Mesenchymal stem cell (in vitro differentiated cells and primary cell): ENCODE results near the gene GRAMD1B.

Experiments used
- DNase-seq: peaks from one replicate; pipeline ENCODE4 v3.0.0-alpha.2; 2013
- H2AFZ ChIP-seq: one replicate; pipeline ENCODE4 v1.6.1; 2013; ENCODE audit warnings: low read depth, mild to moderate bottlenecking, control low read depth, inconsistent platforms, low read length, moderate library complexity
- H2AK5ac ChIP-seq: 2 replicates; pipeline ENCODE4 v1.6.1; 2013; ENCODE audit warnings: low read length, moderate library complexity, mild to moderate bottlenecking, inconsistent platforms; ENCODE audit not compliant: severe bottlenecking
- H2BK120ac ChIP-seq: one replicate; pipeline ENCODE4 v1.6.1; 2013; ENCODE audit warnings: low read depth, mild to moderate bottlenecking, inconsistent platforms, low read length, moderate library complexity
- H2BK12ac ChIP-seq, 2 experiments: one replicate each; pipeline ENCODE4 v1.6.1; 2013; ENCODE audit warnings: inconsistent platforms in 2 of 2, low read length in 2 of 2, mild to moderate bottlenecking in 2 of 2, moderate library complexity in 2 of 2, control low read depth in 1 of 2
- H2BK15ac ChIP-seq: one replicate; pipeline ENCODE4 v1.6.1; 2013; ENCODE audit warnings: mild to moderate bottlenecking, low read depth, inconsistent platforms; ENCODE audit not compliant: poor library complexity, severe bottlenecking
- H2BK5ac ChIP-seq: 2 replicates; pipeline ENCODE4 v1.6.1; 2013; ENCODE audit warnings: low read depth, mild to moderate bottlenecking, low read length, control low read depth, inconsistent platforms; ENCODE audit not compliant: poor library complexity, severe bottlenecking
- H3K14ac ChIP-seq, 2 experiments: one replicate each; pipeline ENCODE4 v1.6.1; 2013; ENCODE audit warnings: inconsistent platforms in 2 of 2, low read length in 2 of 2, control low read depth in 1 of 2, mild to moderate bottlenecking in 1 of 2, moderate library complexity in 1 of 2
- H3K18ac ChIP-seq, 2 experiments: one replicate each; pipeline ENCODE4 v1.6.1; 2013; ENCODE audit warnings: inconsistent platforms in 2 of 2, low read length in 2 of 2, control low read depth in 1 of 2, low read depth in 1 of 2, mild to moderate bottlenecking in 1 of 2
- H3K23ac ChIP-seq, 2 experiments: one replicate each; pipeline ENCODE4 v1.6.1; 2013; ENCODE audit warnings: inconsistent platforms in 2 of 2, low read length in 2 of 2, mild to moderate bottlenecking in 2 of 2, moderate library complexity in 2 of 2, control low read depth in 1 of 2
- H3K27ac ChIP-seq: 2 replicates; pipeline ENCODE4 v1.5.1; 2013; ENCODE audit warnings: mild to moderate bottlenecking, moderate library complexity, low read length, control low read depth, inconsistent platforms; ENCODE audit not compliant: poor library complexity, severe bottlenecking
- H3K27me3 ChIP-seq, 2 experiments: 2 replicates each; pipeline versions ENCODE4 v1.6.1 to v1.7.0; 2013; ENCODE audit warnings: low read length in 2 of 2, mild to moderate bottlenecking in 2 of 2, moderate library complexity in 2 of 2, control low read depth in 1 of 2, inconsistent platforms in 1 of 2; ENCODE audit not compliant: control insufficient read depth in 1 of 2, insufficient read depth in 1 of 2
- H3K36me3 ChIP-seq, 2 experiments: 2 replicates each; pipeline versions ENCODE4 v1.6.1 to v1.7.0; 2013; ENCODE audit warnings: low read length in 2 of 2, control low read depth in 1 of 2, inconsistent platforms in 1 of 2, low read depth in 1 of 2, mild to moderate bottlenecking in 1 of 2; ENCODE audit not compliant: insufficient read depth in 2 of 2, control insufficient read depth in 1 of 2
- H3K4ac ChIP-seq, 2 experiments: one replicate each; pipeline ENCODE4 v1.6.1; 2013; ENCODE audit warnings: inconsistent platforms in 2 of 2, low read length in 2 of 2, mild to moderate bottlenecking in 2 of 2, moderate library complexity in 2 of 2, control low read depth in 1 of 2, low read depth in 1 of 2
- H3K4me1 ChIP-seq: 2 replicates; pipeline ENCODE4 v1.6.1; 2013; ENCODE audit warnings: low read depth, low read length, control low read depth; ENCODE audit not compliant: control insufficient read depth, insufficient read depth
- H3K4me2 ChIP-seq: 2 replicates; pipeline ENCODE4 v1.6.1; 2013; ENCODE audit warnings: low read length, mild to moderate bottlenecking, inconsistent platforms; ENCODE audit not compliant: poor library complexity, severe bottlenecking
- H3K4me3 ChIP-seq, 2 experiments: 2 replicates each; pipeline versions ENCODE4 v1.5.1 to v1.7.0; 2013; ENCODE audit warnings: low read length in 2 of 2, mild to moderate bottlenecking in 2 of 2, control low read depth in 1 of 2, low read depth in 1 of 2; ENCODE audit not compliant: insufficient read depth in 1 of 2
- H3K79me1 ChIP-seq: replicated peaks from 2 replicates; pipeline ENCODE4 v1.6.1; 2013; ENCODE audit warnings: mild to moderate bottlenecking, control low read depth, low read length, inconsistent platforms; ENCODE audit not compliant: poor library complexity, severe bottlenecking
- H3K9ac ChIP-seq: 2 replicates; pipeline ENCODE4 v1.7.0; 2013; ENCODE audit warnings: mild to moderate bottlenecking, low read length, moderate library complexity
- H3K9me3 ChIP-seq: 2 replicates; pipeline ENCODE4 v1.7.0; 2013; ENCODE audit warnings: mild to moderate bottlenecking, low read length; ENCODE audit not compliant: control insufficient read depth
- H4K8ac ChIP-seq: one replicate; pipeline ENCODE4 v1.6.1; 2013; ENCODE audit warnings: inconsistent platforms, mild to moderate bottlenecking, low read length, moderate library complexity
- H4K91ac ChIP-seq: one replicate; pipeline ENCODE4 v1.6.1; 2013; ENCODE audit warnings: mild to moderate bottlenecking, low read length, inconsistent platforms
- WGBS: methylation state at CpG from one replicate; pipeline ENCODE4 v1.1.7; 2013; ENCODE audit warnings: mixed read lengths; 5-methylcytosine and 5-hydroxymethylcytosine counted together

GRAMD1B gene

GRCh38 chr11:123607781-123608180 is 177.7 kb downstream of the GRAMD1B start:
- Histone ChIP-seq H3K4me3 (no peak overlapping the region), H3K23ac (no peak overlapping the region), H4K8ac (no peak overlapping the region), H2AK5ac (no peak overlapping the region), H3K18ac (no peak overlapping the region), H4K91ac (no peak overlapping the region), H3K4ac (no peak overlapping the region), H2BK5ac (no peak overlapping the region), H2BK120ac (no peak overlapping the region), H2BK12ac (no peak overlapping the region), H3K79me1 (no peaks in the 10 kb centered on the region), H3K27me3 (no peaks in the 10 kb centered on the region), H3K4me1 (no peaks in the 10 kb centered on the region), H2BK15ac (no peak overlapping the region), H2AFZ (no peak overlapping the region), H3K36me3 (peaks cover 38 to 95% of the 10 kb centered on the region in 2 experiments), H3K4me2 (no peak overlapping the region), H3K9ac (no peak overlapping the region), H3K14ac (no peak overlapping the region), H3K9me3 (no peaks in the 10 kb centered on the region), H3K27ac (no peak overlapping the region)
- WGBS, result 64% methylated on average over 1 of the region's 1 CpG
- no peak for DNase-seq

GRCh38 chr11:123608371-123608770 is 178.3 kb downstream of the GRAMD1B start:
- WGBS, result 83% methylated on average over 9 of the region's 9 CpGs
- Histone ChIP-seq H3K36me3 (peaks cover 36 to 95% of the 10 kb centered on the region in 2 experiments), H3K9ac (no peak overlapping the region), H3K23ac (no peak overlapping the region), H2BK5ac (no peak overlapping the region), H3K79me1 (no peaks in the 10 kb centered on the region), H3K27ac (no peak overlapping the region), H3K18ac (no peak overlapping the region), H2AK5ac (no peak overlapping the region), H2BK15ac (no peak overlapping the region), H3K14ac (no peak overlapping the region), H3K4ac (no peak overlapping the region), H2AFZ (no peak overlapping the region), H3K4me3 (no peak overlapping the region), H3K27me3 (no peaks in the 10 kb centered on the region), H2BK12ac (no peak overlapping the region), H2BK120ac (no peak overlapping the region), H4K91ac (no peak overlapping the region), H3K9me3 (no peaks in the 10 kb centered on the region), H3K4me1 (no peaks in the 10 kb centered on the region), H4K8ac (no peak overlapping the region), H3K4me2 (no peak overlapping the region)
- no peak for DNase-seq

- Histone ChIP-seq H4K91ac (no peak overlapping the region), H4K8ac (no peak overlapping the region), H2BK120ac (no peak overlapping the region), H3K79me1 (no peaks in the 10 kb centered on the region), H3K27ac (no peak overlapping the region), H2AFZ (no peak overlapping the region), H3K27me3 (no peaks in the 10 kb centered on the region), H3K4me3 (no peak overlapping the region), H2AK5ac (no peak overlapping the region), H3K4me1 (no peaks in the 10 kb centered on the region), H2BK5ac (no peak overlapping the region), H3K4ac (no peak overlapping the region), H3K18ac (no peak overlapping the region), H2BK15ac (no peak overlapping the region), H3K14ac (no peak overlapping the region), H3K4me2 (no peak overlapping the region), H3K9ac (no peak overlapping the region), H3K23ac (no peak overlapping the region), H2BK12ac (no peak overlapping the region), H3K9me3 (no peaks in the 10 kb centered on the region), H3K36me3 (peaks cover 36 to 95% of the 10 kb centered on the region in 2 experiments)
- 89% methylated on average over 8 of the region's 8 CpGs for WGBS
- DNase-seq, result no peak
Measured at GRCh38 chr11:123608945-123609344, 178.9 kb downstream of the GRAMD1B start.

GRCh38 chr11:123611698-123612097 is 181.6 kb downstream of the GRAMD1B start:
- Histone ChIP-seq H3K27ac (no peak overlapping the region), H3K9ac (no peak overlapping the region), H3K36me3 (peaks cover 32 to 87% of the 10 kb centered on the region in 2 experiments), H3K79me1 (no peaks in the 10 kb centered on the region), H2BK12ac (no peak overlapping the region), H2BK5ac (no peak overlapping the region), H3K9me3 (no peaks in the 10 kb centered on the region), H2BK15ac (peak overlapping the region; percentile 13), H4K8ac (no peak overlapping the region), H2AK5ac (no peak overlapping the region), H3K18ac (no peak overlapping the region), H3K4me3 (no peak overlapping the region), H2BK120ac (no peak overlapping the region), H4K91ac (no peak overlapping the region), H2AFZ (no peak overlapping the region), H3K23ac (no peak overlapping the region), H3K14ac (no peak overlapping the region), H3K4ac (no peak overlapping the region), H3K27me3 (no peaks in the 10 kb centered on the region), H3K4me2 (no peak overlapping the region), H3K4me1 (peaks cover 1% of the 10 kb centered on the region)
- no peak for DNase-seq
- 90% methylated on average over 4 of the region's 4 CpGs for WGBS
